ENCODE measurements around the gene ELK1. TPM values are rescaled to one million over a fixed set of nuclear protein-coding genes. Genes with fewer than 3 reads are reported as not detected.

ELK1 gene
- polyA plus RNA-seq, 1 donor (not counting 4 experiments of a cell fraction or from before 2014, with no cell fraction given): 12.9 TPM

DNA sequence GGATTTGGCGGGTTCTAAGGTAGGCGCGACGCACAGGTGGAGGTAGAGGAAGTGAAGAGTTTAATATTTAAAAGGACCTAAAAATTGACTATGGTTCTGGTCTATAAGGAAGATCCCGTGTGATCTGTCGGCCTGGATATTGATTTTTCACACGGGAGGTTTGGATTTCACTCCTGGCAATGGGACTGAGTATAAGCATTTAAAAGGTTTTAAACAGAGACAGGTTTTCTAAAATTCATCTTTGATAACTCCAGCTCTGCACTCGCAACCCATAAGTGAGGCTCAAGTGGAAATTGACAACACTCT lies 9.0 kb upstream of the ELK1 start:
- no peaks in the 10 kb centered on the region for H3K9me1 ChIP-seq (ENCODE audit: control insufficient read depth, extremely low read depth, insufficient read depth, low read length)
- H3K4me3 ChIP-seq (ENCODE audit: control insufficient read depth in 2 of 3, extremely low read depth in 1 of 3, insufficient read depth in 2 of 3, low read depth in 1 of 3, low read length in 3 of 3): peak overlapping the region in 2 of 3 experiments; percentile 56 to 58
- no peak overlapping the region for H2AFZ ChIP-seq (ENCODE audit: control insufficient read depth, low read length)
- H3K4me1 ChIP-seq (ENCODE audit: control insufficient read depth, extremely low read depth, insufficient read depth, low read length): peaks cover 5% of the 10 kb centered on the region
- TF ChIP-seq EZH2 (IDR thresholded peaks at IDR 0.05; ENCODE audit: low read length) (no peak), CTCF (optimal IDR thresholded peaks at IDR 0.05 in 1 of 3, IDR thresholded peaks at IDR 0.05 in 1 of 3, conservative IDR thresholded peaks at IDR 0.05 in 1 of 3; ENCODE audit: extremely low read depth in 1 of 3, insufficient read depth in 2 of 3, low read length in 3 of 3) (no peak)
- H4K20me1 ChIP-seq (ENCODE audit: control insufficient read depth, extremely low read depth, insufficient read depth, low read length): no peaks in the 10 kb centered on the region
- H3K36me3 ChIP-seq (ENCODE audit: control insufficient read depth in 2 of 2, extremely low read depth in 1 of 2, insufficient read depth in 2 of 2, low read length in 2 of 2): peaks cover 0 to 2% of the 10 kb centered on the region in 2 experiments
- H3K27me3 ChIP-seq (ENCODE audit: control insufficient read depth, extremely low read depth, insufficient read depth, low read length): no peaks in the 10 kb centered on the region
- FAIRE-seq (no peak), DNase-seq (ENCODE audit: low read depth, low spot score) (no peak)
- no peaks in the 10 kb centered on the region for H3K9me3 ChIP-seq (ENCODE audit: control insufficient read depth, low read depth, low read length)
- peak overlapping the region; percentile 52 for H3K4me2 ChIP-seq (ENCODE audit: control insufficient read depth, extremely low read depth, insufficient read depth, low read depth, low read length)
- peak overlapping the region; percentile 89 for H3K9ac ChIP-seq (ENCODE audit: control insufficient read depth, extremely low read depth, insufficient read depth, low read length)
- dilution Hi-C loops (cut with MboI; ENCODE audit: extremely low pct_ligation_motif_present, low sequenced_read_pairs): no loop called here
- H3K27ac ChIP-seq (ENCODE audit: control insufficient read depth, insufficient read depth, low read length): peak overlapping the region; percentile 89
- H3K79me2 ChIP-seq (ENCODE audit: control insufficient read depth, insufficient read depth, low read length): no peaks in the 10 kb centered on the region

GRCh38 chrX:47658684-47659420 lies 8.5 kb upstream of the ELK1 start, which contains the start of gene UXT:
Gene UXT, minus strand, starts transcription at chrX:47659180. Its CDS starts 253 bp downstream, at chrX:47658927.
- Histone ChIP-seq H3K27me3 (ENCODE audit: control insufficient read depth, extremely low read depth, insufficient read depth, low read length) (no peaks in the 10 kb centered on the region), H4K20me1 (ENCODE audit: control insufficient read depth, extremely low read depth, insufficient read depth, low read length) (no peaks in the 10 kb centered on the region), H3K9ac (ENCODE audit: control insufficient read depth, extremely low read depth, insufficient read depth, low read length) (peak within 1 kb of the TSS; percentile 89), H3K36me3 (ENCODE audit: control insufficient read depth in 2 of 2, extremely low read depth in 1 of 2, insufficient read depth in 2 of 2, low read length in 2 of 2) (peaks cover under 1 to 2% of the 10 kb centered on the region in 2 experiments), H3K4me3 (ENCODE audit: control insufficient read depth in 2 of 3, extremely low read depth in 1 of 3, insufficient read depth in 2 of 3, low read depth in 1 of 3, low read length in 3 of 3) (peak within 1 kb of the TSS; percentile 58 to 72 (median 70)), H3K27ac (ENCODE audit: control insufficient read depth, insufficient read depth, low read length) (peak within 1 kb of the TSS; percentile 89), H3K9me1 (ENCODE audit: control insufficient read depth, extremely low read depth, insufficient read depth, low read length) (no peaks in the 10 kb centered on the region), H2AFZ (ENCODE audit: control insufficient read depth, low read length) (peak within 1 kb of the TSS; percentile 57), H3K4me1 (ENCODE audit: control insufficient read depth, extremely low read depth, insufficient read depth, low read length) (peaks cover 5% of the 10 kb centered on the region), H3K79me2 (ENCODE audit: control insufficient read depth, insufficient read depth, low read length) (no peaks in the 10 kb centered on the region), H3K9me3 (ENCODE audit: control insufficient read depth, low read depth, low read length) (no peaks in the 10 kb centered on the region), H3K4me2 (ENCODE audit: control insufficient read depth, extremely low read depth, insufficient read depth, low read depth, low read length) (peak within 1 kb of the TSS; percentile 70)
- dilution Hi-C loops (cut with MboI; ENCODE audit: extremely low pct_ligation_motif_present, low sequenced_read_pairs): no loop called here
- DNase-seq (ENCODE audit: low read depth, low spot score) (peak; percentile 67), FAIRE-seq (no peak)
- TF ChIP-seq EZH2 (IDR thresholded peaks at IDR 0.05; ENCODE audit: low read length) (no peak), CTCF (optimal IDR thresholded peaks at IDR 0.05 in 1 of 3, IDR thresholded peaks at IDR 0.05 in 1 of 3, conservative IDR thresholded peaks at IDR 0.05 in 1 of 3; ENCODE audit: extremely low read depth in 1 of 3, insufficient read depth in 2 of 3, low read length in 3 of 3) (no peak)
